ENCODE data around the gene USP46. TPM values are rescaled to one million over a fixed set of nuclear protein-coding genes. Genes with fewer than 3 reads are reported as not detected.

The USP46 gene
- total and polyA plus RNA-seq, 2 of the 8 experiments (the other 6 are each of a cell fraction or from before 2014, with no cell fraction given), result 10.6 to 62.4 TPM

GRCh38 chr4:52657292-52657617, 1.8 kb downstream of the USP46 start (continued):
- TF ChIP-seq, protein P1, sequence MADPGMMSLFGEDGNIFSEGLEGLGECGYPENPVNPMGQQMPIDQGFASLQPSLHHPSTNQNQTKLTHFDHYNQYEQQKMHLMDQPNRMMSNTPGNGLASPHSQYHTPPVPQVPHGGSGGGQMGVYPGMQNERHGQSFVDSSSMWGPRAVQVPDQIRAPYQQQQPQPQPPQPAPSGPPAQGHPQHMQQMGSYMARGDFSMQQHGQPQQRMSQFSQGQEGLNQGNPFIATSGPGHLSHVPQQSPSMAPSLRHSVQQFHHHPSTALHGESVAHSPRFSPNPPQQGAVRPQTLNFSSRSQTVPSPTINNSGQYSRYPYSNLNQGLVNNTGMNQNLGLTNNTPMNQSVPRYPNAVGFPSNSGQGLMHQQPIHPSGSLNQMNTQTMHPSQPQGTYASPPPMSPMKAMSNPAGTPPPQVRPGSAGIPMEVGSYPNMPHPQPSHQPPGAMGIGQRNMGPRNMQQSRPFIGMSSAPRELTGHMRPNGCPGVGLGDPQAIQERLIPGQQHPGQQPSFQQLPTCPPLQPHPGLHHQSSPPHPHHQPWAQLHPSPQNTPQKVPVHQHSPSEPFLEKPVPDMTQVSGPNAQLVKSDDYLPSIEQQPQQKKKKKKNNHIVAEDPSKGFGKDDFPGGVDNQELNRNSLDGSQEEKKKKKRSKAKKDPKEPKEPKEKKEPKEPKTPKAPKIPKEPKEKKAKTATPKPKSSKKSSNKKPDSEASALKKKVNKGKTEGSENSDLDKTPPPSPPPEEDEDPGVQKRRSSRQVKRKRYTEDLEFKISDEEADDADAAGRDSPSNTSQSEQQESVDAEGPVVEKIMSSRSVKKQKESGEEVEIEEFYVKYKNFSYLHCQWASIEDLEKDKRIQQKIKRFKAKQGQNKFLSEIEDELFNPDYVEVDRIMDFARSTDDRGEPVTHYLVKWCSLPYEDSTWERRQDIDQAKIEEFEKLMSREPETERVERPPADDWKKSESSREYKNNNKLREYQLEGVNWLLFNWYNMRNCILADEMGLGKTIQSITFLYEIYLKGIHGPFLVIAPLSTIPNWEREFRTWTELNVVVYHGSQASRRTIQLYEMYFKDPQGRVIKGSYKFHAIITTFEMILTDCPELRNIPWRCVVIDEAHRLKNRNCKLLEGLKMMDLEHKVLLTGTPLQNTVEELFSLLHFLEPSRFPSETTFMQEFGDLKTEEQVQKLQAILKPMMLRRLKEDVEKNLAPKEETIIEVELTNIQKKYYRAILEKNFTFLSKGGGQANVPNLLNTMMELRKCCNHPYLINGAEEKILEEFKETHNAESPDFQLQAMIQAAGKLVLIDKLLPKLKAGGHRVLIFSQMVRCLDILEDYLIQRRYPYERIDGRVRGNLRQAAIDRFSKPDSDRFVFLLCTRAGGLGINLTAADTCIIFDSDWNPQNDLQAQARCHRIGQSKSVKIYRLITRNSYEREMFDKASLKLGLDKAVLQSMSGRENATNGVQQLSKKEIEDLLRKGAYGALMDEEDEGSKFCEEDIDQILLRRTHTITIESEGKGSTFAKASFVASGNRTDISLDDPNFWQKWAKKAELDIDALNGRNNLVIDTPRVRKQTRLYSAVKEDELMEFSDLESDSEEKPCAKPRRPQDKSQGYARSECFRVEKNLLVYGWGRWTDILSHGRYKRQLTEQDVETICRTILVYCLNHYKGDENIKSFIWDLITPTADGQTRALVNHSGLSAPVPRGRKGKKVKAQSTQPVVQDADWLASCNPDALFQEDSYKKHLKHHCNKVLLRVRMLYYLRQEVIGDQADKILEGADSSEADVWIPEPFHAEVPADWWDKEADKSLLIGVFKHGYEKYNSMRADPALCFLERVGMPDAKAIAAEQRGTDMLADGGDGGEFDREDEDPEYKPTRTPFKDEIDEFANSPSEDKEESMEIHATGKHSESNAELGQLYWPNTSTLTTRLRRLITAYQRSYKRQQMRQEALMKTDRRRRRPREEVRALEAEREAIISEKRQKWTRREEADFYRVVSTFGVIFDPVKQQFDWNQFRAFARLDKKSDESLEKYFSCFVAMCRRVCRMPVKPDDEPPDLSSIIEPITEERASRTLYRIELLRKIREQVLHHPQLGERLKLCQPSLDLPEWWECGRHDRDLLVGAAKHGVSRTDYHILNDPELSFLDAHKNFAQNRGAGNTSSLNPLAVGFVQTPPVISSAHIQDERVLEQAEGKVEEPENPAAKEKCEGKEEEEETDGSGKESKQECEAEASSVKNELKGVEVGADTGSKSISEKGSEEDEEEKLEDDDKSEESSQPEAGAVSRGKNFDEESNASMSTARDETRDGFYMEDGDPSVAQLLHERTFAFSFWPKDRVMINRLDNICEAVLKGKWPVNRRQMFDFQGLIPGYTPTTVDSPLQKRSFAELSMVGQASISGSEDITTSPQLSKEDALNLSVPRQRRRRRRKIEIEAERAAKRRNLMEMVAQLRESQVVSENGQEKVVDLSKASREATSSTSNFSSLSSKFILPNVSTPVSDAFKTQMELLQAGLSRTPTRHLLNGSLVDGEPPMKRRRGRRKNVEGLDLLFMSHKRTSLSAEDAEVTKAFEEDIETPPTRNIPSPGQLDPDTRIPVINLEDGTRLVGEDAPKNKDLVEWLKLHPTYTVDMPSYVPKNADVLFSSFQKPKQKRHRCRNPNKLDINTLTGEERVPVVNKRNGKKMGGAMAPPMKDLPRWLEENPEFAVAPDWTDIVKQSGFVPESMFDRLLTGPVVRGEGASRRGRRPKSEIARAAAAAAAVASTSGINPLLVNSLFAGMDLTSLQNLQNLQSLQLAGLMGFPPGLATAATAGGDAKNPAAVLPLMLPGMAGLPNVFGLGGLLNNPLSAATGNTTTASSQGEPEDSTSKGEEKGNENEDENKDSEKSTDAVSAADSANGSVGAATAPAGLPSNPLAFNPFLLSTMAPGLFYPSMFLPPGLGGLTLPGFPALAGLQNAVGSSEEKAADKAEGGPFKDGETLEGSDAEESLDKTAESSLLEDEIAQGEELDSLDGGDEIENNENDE (IDR thresholded peaks at IDR 0.05; ENCODE audit: insufficient replicate concordance, low read length), result no peak
- TF ChIP-seq, protein P2, sequence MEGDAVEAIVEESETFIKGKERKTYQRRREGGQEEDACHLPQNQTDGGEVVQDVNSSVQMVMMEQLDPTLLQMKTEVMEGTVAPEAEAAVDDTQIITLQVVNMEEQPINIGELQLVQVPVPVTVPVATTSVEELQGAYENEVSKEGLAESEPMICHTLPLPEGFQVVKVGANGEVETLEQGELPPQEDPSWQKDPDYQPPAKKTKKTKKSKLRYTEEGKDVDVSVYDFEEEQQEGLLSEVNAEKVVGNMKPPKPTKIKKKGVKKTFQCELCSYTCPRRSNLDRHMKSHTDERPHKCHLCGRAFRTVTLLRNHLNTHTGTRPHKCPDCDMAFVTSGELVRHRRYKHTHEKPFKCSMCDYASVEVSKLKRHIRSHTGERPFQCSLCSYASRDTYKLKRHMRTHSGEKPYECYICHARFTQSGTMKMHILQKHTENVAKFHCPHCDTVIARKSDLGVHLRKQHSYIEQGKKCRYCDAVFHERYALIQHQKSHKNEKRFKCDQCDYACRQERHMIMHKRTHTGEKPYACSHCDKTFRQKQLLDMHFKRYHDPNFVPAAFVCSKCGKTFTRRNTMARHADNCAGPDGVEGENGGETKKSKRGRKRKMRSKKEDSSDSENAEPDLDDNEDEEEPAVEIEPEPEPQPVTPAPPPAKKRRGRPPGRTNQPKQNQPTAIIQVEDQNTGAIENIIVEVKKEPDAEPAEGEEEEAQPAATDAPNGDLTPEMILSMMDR (IDR thresholded peaks at IDR 0.05; ENCODE audit: control extremely low read depth in 1 of 3, insufficient read depth in 1 of 3, low read depth in 1 of 3, low read length in 3 of 3), result no peak
- TF ChIP-seq BCL11A (IDR thresholded peaks at IDR 0.05; ENCODE audit: low read depth in 2 of 2, low read length in 2 of 2), result no peak
- no peak for TF ChIP-seq POLR2A (IDR thresholded peaks at IDR 0.05; ENCODE audit: control extremely low read depth in 1 of 2, low read depth in 2 of 2, low read length in 2 of 2)
- TF ChIP-seq CTBP2 (IDR thresholded peaks at IDR 0.05; ENCODE audit: borderline replicate concordance, insufficient read depth, insufficient read length, low read length), result no peak
- no peak for TF ChIP-seq SAP30 (IDR thresholded peaks at IDR 0.05; ENCODE audit: insufficient read depth, insufficient replicate concordance, low read length)
